Measurements from ENCODE around the gene CRAMP1.
"Not testable (repeated sequence)": the region's sequence is repeated elsewhere in the genome, so short reads cannot be mapped to it uniquely, and the experiment has no call there.

CRAMP1 gene, protein sequence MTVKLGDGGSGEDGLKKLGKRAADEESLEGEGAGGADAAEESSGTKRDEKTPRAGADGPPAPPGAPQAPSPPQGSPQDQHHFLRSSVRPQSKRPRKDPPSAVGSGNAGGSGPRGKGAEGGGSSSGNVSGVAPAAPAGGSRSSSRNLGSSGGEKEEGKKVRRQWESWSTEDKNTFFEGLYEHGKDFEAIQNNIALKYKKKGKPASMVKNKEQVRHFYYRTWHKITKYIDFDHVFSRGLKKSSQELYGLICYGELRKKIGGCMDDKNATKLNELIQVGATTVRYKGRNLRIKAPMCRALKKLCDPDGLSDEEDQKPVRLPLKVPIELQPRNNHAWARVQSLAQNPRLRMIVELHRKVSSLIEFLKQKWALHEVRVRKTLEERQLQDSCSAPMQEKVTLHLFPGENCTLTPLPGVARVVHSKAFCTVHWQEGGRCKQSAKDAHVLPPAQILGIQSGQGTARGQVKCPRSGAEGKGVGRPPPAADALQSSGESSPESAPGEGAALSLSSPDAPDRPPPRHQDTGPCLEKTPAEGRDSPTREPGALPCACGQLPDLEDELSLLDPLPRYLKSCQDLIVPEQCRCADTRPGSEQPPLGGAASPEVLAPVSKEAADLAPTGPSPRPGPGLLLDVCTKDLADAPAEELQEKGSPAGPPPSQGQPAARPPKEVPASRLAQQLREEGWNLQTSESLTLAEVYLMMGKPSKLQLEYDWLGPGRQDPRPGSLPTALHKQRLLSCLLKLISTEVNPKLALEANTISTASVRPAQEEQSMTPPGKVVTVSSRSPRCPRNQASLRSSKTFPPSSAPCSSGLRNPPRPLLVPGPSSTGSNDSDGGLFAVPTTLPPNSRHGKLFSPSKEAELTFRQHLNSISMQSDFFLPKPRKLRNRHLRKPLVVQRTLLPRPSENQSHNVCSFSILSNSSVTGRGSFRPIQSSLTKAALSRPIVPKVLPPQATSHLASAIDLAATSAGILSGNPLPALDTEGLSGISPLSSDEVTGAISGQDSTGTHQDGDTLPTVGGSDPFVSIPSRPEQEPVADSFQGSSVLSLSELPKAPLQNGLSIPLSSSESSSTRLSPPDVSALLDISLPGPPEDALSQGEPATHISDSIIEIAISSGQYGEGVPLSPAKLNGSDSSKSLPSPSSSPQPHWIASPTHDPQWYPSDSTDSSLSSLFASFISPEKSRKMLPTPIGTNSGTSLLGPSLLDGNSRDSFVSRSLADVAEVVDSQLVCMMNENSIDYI (N-terminal part only)

DNA sequence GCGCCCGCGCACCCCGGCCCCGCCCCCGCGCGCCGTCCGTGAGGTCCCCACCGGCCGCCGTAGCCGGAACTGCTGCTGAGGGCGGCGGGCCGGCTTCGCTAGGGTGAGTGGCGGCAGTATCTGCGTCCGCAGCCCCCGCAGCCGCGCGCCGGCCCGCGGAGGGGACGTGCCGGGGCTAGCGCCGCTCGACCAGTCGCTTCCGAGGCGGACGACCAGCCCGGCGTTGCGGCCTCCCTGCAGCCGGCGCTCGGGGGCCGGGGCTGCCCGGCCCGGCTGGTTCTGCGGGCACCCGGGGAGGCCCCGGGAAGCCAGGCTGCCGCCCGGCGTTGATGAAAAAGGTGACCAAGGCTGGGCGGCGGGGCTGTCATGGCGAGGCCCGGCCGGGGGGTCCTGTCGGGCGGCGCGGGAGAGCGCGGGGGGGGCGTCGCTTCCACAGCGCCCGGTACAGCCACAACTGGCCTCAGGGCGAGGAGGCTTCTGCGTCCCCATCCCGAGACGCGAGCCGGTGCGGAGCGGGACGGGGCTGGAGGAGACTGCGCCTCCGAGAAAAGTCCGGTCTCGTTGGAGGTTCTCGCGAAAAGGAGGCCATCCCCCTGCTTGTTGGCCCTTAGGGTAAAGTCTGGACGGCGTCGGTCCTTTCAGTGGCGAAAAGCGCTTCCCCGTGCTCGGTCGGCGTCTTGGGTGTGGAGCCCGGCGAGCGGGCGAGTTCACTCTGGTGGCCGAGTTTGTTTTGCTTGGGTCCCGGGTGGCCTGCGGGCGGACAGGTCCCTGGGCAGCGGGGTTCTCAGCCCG lies at the start of gene CRAMP1:
TSS of gene CRAMP1 (plus strand) at position 41 of the 792 bp plus-strand sequence. CDS start 2,280 bp downstream, outside the sequence.
- peak; percentile 16 for DNase-seq

DNA sequence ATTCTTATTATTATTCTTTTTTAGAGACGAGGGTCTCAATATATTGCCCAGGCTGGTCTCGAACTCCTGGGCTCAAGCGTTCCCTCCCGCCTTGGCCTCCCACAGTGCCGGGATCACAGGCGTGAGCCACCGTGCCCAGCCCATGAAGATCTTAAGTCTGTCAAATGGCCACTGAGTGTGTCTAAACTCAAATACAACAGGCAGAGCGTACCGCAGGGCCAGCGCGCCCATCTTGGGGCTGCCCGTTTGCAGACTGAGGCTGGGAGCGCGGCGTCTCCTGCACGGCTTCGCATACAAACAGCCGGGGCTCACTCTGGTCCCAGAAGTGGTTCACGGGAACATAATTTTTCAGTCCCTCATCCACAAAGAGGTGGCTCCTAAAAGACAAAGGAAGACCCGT lies 48.4 kb upstream of the CRAMP1 start:
- DNase-seq, result no peak

DNA sequence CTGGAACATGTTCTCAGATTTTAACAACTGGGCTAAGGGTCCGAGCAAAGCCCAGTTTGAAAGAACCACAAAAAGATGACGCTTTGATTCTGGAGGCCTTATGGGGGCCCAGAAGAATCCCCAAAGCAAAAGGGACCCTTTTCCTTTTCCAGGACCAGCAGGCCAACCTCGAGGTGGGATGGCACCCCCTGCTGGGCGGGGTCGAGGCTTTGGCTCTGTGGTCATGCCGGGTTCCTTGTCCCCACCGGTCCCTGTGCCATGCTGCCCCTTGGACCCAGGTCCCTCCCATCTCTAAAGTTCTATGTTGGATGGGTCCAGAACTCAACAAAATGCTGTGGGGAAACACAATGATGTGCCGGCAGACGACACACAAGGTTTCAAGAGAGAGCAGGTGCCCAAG lies 47.8 kb upstream of the CRAMP1 start:
- DNase-seq, result no peak

GRCh38 chr16:1565083-1565805 lies 46.9 kb upstream of the CRAMP1 start:
- DNase-seq, result no peak

DNA sequence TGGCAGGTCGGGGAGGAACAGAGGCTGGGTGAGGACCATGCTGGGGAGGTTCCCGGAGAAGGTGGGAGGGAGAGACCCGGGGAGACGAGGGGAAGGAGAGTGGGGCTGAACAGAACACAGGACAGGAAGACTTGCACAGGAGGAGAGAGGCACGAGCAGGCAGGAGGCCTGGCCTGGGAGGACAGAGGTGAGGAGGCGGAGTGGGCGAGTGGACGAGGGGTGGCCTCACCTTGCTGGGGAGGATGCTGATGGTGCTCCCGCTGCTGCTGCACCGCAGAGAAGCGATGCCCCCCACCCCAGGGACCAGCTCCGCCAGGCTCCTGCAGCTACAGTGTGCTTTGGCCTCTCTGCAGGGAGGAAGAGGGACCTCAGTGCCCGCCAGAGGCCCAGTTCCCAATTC lies 44.2 kb upstream of the CRAMP1 start:
- DNase-seq, result no peak

DNA sequence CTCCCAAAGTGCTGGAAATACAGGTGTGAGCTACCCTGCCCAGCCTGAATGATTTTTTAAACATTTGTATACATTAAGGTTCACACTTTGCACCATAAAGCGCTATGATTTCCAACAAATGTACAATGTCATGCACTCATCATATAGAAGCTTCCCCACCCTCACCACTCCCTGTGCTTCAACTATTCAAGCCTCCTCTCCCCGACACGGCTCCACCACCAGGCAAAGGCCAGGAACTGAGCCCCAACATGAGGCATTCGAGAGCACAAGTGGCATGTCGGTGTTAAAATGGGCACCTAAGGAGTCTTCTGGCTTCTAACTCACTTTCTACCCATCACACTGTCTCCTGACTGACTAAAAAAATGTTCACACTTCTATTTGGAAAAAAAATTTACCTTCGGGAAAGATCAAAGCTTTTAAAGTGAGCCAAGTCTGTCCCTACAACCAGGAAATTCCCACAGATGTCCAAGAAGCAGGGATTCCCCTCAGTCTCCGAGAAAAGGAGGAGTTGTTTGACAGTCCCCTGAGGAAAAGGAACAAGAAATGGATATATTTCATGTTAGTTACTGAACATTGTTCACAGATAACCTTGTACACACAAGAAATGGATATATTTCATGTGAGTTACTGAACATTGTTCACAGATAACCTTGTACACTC lies 41.0 kb upstream of the CRAMP1 start:
- DNase-seq, result no peak

- DNase-seq, result no peak
Measured at GRCh38 chr16:1572673-1573072, 39.5 kb upstream of the CRAMP1 start.

DNA sequence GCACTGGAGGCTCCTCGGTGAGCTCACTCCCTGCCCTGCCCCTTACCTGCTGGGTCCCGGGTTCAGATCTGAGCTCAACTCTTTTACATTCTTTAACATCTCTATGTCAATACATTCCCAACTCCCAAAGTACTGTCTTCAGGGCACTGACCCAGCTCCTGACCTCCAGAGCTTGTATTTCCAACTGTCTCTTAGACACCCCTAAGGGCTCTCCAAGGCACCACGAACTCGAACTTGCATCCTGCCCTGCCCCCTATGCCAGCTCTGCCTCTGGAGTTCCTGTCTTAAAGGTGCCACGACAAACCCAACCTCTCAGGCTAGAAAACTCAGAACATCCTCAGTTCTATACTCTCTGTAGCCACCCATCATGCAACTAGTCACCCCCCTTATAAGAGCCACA lies 38.9 kb upstream of the CRAMP1 start:
- DNase-seq, result no peak

- DNase-seq, result no peak
Measured at GRCh38 chr16:1575578-1575977, 36.6 kb upstream of the CRAMP1 start.

- DNase-seq, result no peak
Measured at GRCh38 chr16:1579214-1579613, 32.9 kb upstream of the CRAMP1 start.

DNA sequence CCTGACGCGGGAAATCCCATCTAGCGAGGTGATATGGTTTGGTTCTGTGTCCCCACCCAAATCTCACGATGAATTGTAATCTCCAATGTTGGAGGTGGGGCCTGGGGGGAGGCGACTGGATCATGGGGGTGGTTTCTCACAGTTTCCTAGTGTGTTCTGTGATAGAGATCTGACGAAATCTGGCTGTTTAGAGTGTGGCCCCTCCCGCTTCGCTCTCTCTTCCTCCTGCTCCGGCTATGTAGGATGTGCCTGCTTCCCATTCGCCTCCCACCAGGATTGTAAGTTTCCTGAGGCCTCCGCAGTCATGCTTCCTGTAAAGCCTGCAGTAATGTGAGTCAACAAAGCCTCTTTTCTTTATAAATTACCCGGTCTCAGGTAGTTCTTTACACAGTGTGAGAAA lies 31.9 kb upstream of the CRAMP1 start:
- no peak for DNase-seq

DNA sequence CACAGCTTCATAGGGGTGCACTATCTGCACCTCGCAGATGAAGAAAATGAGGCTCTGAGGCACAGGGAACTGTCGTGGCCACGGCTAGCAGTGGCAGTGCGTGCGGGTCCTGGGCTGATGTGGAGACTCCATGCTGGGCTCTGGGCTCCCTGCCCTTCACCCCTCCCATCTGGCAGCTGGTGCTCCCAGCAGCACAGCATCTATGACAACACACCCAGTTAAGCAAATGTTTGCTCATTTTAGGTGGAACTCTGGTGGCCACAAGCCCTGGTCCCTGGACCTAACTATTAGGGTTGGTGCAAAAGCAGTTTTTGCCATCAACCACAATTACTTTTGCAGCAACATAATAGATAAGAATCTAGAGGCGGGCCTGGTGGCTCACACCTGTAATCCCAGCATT lies 31.2 kb upstream of the CRAMP1 start:
- no peak for DNase-seq

GRCh38 chr16:1581804-1582203 lies 30.4 kb upstream of the CRAMP1 start:
- DNase-seq, result no peak

- no peak for DNase-seq
Measured at GRCh38 chr16:1583180-1583579, 29.0 kb upstream of the CRAMP1 start.

DNA sequence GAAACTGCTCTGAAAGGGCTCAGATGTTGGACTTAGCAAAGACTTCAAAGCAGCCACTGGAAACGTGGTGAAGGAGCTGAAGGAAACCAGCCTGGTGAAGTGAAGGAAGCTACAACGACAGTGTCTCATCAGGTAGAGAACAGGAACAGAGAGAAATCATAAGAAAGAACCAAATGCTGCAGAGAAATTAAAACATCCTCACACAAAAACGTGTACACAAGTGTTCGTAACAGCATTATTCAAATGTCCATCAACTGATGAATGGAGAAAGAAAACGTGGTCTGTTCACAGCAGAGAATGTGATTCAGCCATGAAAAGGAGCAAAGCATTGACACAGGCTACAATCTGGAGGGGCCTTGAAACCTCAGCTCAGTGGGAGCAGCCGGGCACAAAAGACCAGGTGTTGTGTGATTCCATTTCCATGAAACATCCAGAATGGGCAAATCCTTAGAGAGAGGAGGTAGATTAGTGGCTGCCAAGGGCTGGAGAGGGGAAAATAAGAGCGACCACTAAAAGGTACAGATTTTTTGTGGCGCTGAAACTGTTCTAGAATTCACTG lies 27.2 kb upstream of the CRAMP1 start:
- no peak for DNase-seq

- no peak for DNase-seq
Measured at GRCh38 chr16:1590366-1590765, 21.8 kb upstream of the CRAMP1 start.

GRCh38 chr16:1590930-1591705 lies 21.0 kb upstream of the CRAMP1 start:
- DNase-seq, result no peak

- no peak for DNase-seq
Measured at GRCh38 chr16:1592446-1592845, 19.7 kb upstream of the CRAMP1 start.

DNA sequence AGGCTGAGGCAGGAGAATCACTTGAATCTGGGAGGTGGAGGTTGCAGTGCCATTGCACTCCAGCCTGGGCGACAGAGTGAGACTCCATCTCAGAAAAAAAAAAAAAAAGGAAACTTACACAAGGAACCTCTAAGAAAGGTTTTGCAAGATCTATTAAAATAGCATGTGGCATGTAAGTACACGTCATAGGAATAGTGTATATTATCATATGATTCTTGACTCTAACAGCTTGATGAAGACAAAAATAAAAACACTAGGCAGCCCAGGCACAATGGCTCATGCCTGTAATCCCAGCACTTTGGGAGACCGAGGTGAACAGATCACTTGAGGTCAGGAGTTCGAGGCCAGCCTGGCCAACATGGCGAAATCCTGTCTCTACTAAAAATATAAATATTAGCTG lies 16.6 kb upstream of the CRAMP1 start:
- DNase-seq, result not testable (repeated sequence)

DNA sequence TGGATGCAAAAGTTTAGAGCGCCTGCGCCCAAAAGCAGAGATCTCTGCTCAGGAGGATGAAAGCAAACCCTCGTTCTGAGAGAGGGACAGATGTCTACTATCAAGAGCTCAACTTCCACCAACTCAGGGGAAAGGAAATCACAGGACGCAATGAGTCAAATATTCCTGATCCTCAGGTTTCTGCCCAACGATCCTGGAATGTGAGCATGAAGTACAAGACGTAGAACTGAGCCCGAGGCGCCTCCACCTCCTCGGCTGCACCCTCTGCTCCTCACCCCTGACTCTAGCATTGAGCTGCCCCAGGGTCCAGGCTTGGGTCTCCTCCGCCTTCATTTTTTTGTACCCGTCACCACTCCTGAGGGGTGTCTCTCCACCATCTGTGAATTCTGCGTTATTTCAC lies 15.6 kb upstream of the CRAMP1 start:
- no peak for DNase-seq

All from activated CD4-positive, alpha-beta T cell treated with anti-CD3 and anti-CD28 coated beads, Interleukin-2, Interleukin-6, amounts not matched to agents 100 ng/mL and 50 ng/mL, durations not matched to agents 16 hours and 8 hours (primary cell).